Activated CD4-positive, alpha-beta memory T cell treated with anti-CD3 and anti-CD28 coated beads, Interleukin-2, amount 10 ng/mL, durations not matched to agents 7 days and 5 days (primary cell): Measurements from ENCODE around the gene CCDC8. TPM values are rescaled to one million over a fixed set of nuclear protein-coding genes. Genes with fewer than 3 reads are reported as not detected.

Experiments used
- CTCF ChIA-PET: fragments of 350-600 bp; sonication (Branson Sonifier 250); formaldehyde crosslinking; loops from one replicate; lab custom pipeline; 2021; ENCODE audit warnings: antibody characterized with exemption, inconsistent platforms; lab: Charles Lee
- POLR2A ChIA-PET: fragments of 350-600 bp; sonication (Branson Sonifier 250); formaldehyde crosslinking; loops from one replicate; lab custom pipeline; 2021; ENCODE audit warnings: antibody characterized with exemption; lab: Charles Lee
- DNase-seq: peaks from one replicate; pipeline ENCODE4 v3.0.0-alpha.2; 2020
- H3K27ac Mint-ChIP-seq: one replicate; pipeline ENCODE4 v1.8.0; 2021; ENCODE audit warnings: mild to moderate bottlenecking, mixed read lengths
- H3K27me3 Mint-ChIP-seq: one replicate; pipeline ENCODE4 v1.8.0; 2021; ENCODE audit warnings: mixed read lengths
- H3K36me3 Mint-ChIP-seq: one replicate; pipeline ENCODE4 v1.8.0; 2021; ENCODE audit warnings: low read depth, mixed read lengths
- H3K4me1 Mint-ChIP-seq: one replicate; pipeline ENCODE4 v1.8.0; 2021; ENCODE audit warnings: mixed read lengths
- H3K4me3 Mint-ChIP-seq: one replicate; pipeline ENCODE4 v1.8.0; 2021; ENCODE audit warnings: mild to moderate bottlenecking, mixed read lengths
- H3K9me3 Mint-ChIP-seq: one replicate; pipeline ENCODE4 v1.8.0; 2021; ENCODE audit warnings: mixed read lengths
- total RNA-seq, 2 experiments: library from RNA; stranded (reverse); gene quantifications; one replicate each; pipeline ENCODE4 v1.2.3, GENCODE V29; 2021

The CCDC8 gene
- total RNA-seq, 2 experiments from 2014 or later: not detected

DNA sequence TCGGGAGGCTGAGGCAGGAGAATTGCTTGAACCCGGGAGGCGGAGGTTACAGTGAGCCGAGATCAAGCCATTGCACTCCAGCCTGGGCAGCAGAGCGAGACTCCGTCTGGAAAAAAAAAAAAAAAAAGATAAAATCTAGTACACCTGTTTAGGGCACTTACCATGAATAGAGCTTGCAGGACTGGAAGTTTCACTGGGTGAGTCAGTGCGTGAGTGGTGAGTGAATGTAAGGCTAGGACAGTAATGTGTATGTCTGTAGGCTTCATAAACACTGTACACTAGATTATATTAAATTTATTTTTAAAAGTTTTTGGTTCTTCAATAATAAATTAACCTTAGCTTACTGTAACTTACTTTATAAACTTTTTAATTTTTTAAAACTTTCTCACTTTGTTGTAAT lies 43.5 kb downstream of the CCDC8 start:
- CTCF ChIA-PET: interaction anchor here (0.6 to 1.2 kb wide), 4 partner anchors 23 to 176 kb away, joined by 3 to 9 read pairs (median 4); partner anchors contain the start of gene PPP5C
- no peak for DNase-seq
- H3K36me3 Mint-ChIP-seq: peaks cover 20% of the 10 kb centered on the region
- no peaks in the 10 kb centered on the region for H3K27me3 Mint-ChIP-seq
- H3K27ac Mint-ChIP-seq: no peak overlapping the region
- no peak overlapping the region for H3K4me3 Mint-ChIP-seq
- no peaks in the 10 kb centered on the region for H3K9me3 Mint-ChIP-seq
- POLR2A ChIA-PET: no interaction called here
- H3K4me1 Mint-ChIP-seq: peaks cover 22% of the 10 kb centered on the region

GRCh38 chr19:46368116-46368515 lies 45.2 kb downstream of the CCDC8 start:
- no peak overlapping the region for H3K4me3 Mint-ChIP-seq
- H3K27ac Mint-ChIP-seq: no peak overlapping the region
- DNase-seq: no peak
- H3K4me1 Mint-ChIP-seq: peaks cover 30% of the 10 kb centered on the region
- POLR2A ChIA-PET: no interaction called here
- H3K9me3 Mint-ChIP-seq: no peaks in the 10 kb centered on the region
- H3K27me3 Mint-ChIP-seq: no peaks in the 10 kb centered on the region
- CTCF ChIA-PET: interaction anchor here (1.2 kb wide), 1 partner anchor 27 kb away, joined by 3 read pairs; no protein-coding TSS in a partner anchor
- H3K36me3 Mint-ChIP-seq: peaks cover 30% of the 10 kb centered on the region

DNA sequence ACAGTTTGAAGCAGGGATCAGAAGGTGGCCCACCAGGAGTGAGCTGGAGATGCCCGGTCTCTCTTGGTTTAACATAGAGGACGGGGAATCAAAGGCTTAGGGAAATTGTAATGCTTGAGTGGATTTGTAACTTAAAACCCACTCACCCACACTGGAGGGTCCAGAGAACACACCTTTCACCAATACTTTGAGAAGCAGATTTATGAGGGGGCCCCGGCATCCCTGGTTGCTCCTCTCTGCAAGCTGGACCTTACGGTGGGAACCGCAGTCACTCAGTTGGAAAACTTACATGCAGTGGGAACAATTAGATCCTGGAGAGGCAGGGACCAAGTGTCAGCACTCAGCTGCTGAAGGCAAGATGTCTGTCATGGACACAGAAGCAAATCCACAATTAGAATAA lies 45.9 kb downstream of the CCDC8 start:
- H3K27ac Mint-ChIP-seq: no peak overlapping the region
- CTCF ChIA-PET: no interaction called here
- no peaks in the 10 kb centered on the region for H3K27me3 Mint-ChIP-seq
- peaks cover 30% of the 10 kb centered on the region for H3K36me3 Mint-ChIP-seq
- no peak overlapping the region for H3K4me3 Mint-ChIP-seq
- POLR2A ChIA-PET: no interaction called here
- peaks cover 30% of the 10 kb centered on the region for H3K4me1 Mint-ChIP-seq
- no peaks in the 10 kb centered on the region for H3K9me3 Mint-ChIP-seq
- no peak for DNase-seq

DNA sequence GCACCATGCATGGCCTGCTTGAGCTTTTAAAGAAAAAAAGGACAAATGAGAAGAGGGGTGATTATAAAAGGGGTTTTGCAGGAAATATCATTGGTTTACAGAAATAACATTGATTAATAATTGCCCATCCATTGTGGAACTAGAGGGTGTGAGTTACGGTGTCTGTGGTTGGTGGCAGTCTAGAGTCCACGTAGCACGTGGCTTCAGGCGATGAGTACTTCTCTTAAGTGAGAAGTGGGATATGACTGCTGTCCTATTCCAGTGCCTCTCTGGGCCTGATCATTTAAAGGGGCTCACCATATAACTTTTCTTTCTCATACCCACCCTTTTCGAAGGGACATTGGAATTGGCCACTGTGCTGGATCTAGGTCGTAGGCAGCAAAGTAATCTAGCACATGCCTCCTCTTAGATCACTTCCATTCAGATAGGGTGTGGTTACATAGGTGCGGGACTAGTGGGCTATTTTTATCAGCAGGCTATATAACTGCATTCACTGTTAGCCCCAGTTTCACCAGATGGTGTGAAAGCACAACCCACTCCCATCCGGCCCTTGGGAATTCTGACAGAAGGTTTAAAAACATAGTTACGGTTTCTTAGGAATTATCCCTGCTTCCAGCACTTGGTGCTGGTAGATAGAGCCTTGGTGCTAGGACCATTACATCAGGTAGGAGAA lies 46.6 kb downstream of the CCDC8 start:
- H3K27me3 Mint-ChIP-seq: no peaks in the 10 kb centered on the region
- no peaks in the 10 kb centered on the region for H3K9me3 Mint-ChIP-seq
- ChIA-PET POLR2A (no interaction called here), CTCF (no interaction called here)
- H3K36me3 Mint-ChIP-seq: peaks cover 32% of the 10 kb centered on the region
- H3K4me1 Mint-ChIP-seq: peaks cover 29% of the 10 kb centered on the region
- H3K27ac Mint-ChIP-seq: no peak overlapping the region
- no peak overlapping the region for H3K4me3 Mint-ChIP-seq
- no peak for DNase-seq

GRCh38 chr19:46365561-46365960 lies 47.8 kb downstream of the CCDC8 start:
- H3K36me3 Mint-ChIP-seq: peaks cover 31% of the 10 kb centered on the region
- CTCF ChIA-PET: no interaction called here
- peaks cover 28% of the 10 kb centered on the region for H3K4me1 Mint-ChIP-seq
- no peaks in the 10 kb centered on the region for H3K27me3 Mint-ChIP-seq
- H3K27ac Mint-ChIP-seq: no peak overlapping the region
- POLR2A ChIA-PET: no interaction called here
- H3K4me3 Mint-ChIP-seq: no peak overlapping the region
- DNase-seq: no peak
- no peaks in the 10 kb centered on the region for H3K9me3 Mint-ChIP-seq

DNA sequence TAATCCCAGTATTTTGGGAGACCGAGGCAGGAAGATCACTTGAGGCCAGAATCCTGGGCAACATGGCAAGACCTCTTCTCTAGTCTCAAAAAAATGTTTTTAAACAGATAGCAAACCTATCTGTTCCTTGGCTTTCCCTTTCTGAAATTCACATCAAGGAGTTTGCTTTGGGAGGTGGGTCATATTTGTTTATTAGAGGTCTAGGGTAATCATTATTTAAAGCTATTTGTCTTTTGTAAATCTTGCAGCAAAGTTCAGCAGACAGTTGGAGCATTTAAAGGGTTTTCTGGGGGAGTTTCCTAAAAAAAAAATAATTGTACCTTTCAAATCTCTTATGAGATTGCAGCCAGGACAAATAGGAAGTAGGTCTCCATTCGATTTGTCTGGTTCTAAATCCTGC lies 49.0 kb downstream of the CCDC8 start:
- H3K9me3 Mint-ChIP-seq: no peaks in the 10 kb centered on the region
- H3K27me3 Mint-ChIP-seq: no peaks in the 10 kb centered on the region
- CTCF ChIA-PET: interaction anchor here (1.3 to 1.5 kb wide), 2 partner anchors 13 to 17 kb away, joined by 4 read pairs; partner anchors contain the start of gene PPP5C
- H3K4me3 Mint-ChIP-seq: no peak overlapping the region
- DNase-seq: no peak
- POLR2A ChIA-PET: no interaction called here
- H3K36me3 Mint-ChIP-seq: peaks cover 34% of the 10 kb centered on the region
- no peak overlapping the region for H3K27ac Mint-ChIP-seq
- H3K4me1 Mint-ChIP-seq: peaks cover 32% of the 10 kb centered on the region

GRCh38 chr19:46361915-46362314 lies 51.4 kb downstream of the CCDC8 start:
- CTCF ChIA-PET: interaction anchor here (0.8 kb wide), 1 partner anchor 14 kb away, joined by 6 read pairs; no protein-coding TSS in a partner anchor
- H3K27ac Mint-ChIP-seq: peak overlapping the region; percentile 75
- POLR2A ChIA-PET: interaction anchor here (0.6 to 1.2 kb wide), 2 partner anchors 11 to 23 kb away, joined by 3 to 4 read pairs; no protein-coding TSS in a partner anchor
- peak overlapping the region; percentile 60 for H3K4me3 Mint-ChIP-seq
- H3K4me1 Mint-ChIP-seq: peaks cover 38% of the 10 kb centered on the region
- peaks cover 45% of the 10 kb centered on the region for H3K36me3 Mint-ChIP-seq
- H3K9me3 Mint-ChIP-seq: no peaks in the 10 kb centered on the region
- H3K27me3 Mint-ChIP-seq: no peaks in the 10 kb centered on the region
- DNase-seq: no peak

Other genes starting within 250 kb of the CCDC8 start
- not detected for gene IGFL1, start 183.8 kb downstream of the CCDC8 start, total RNA-seq
- gene HIF3A, start 116.5 kb downstream of the CCDC8 start, total RNA-seq: not detected
- gene PPP5C, start 66.5 kb downstream of the CCDC8 start, total RNA-seq: 10 to 100 TPM; 84.6 to 85.1 TPM
- gene PNMA8C, start 15.4 kb upstream of the CCDC8 start, total RNA-seq: not detected
- not detected for gene PNMA8A, start 58.0 kb upstream of the CCDC8 start, total RNA-seq
- under 1 TPM; 0.05 TPM for gene PNMA8B, start 82.3 kb upstream of the CCDC8 start, total RNA-seq
- gene CALM3, start 187.8 kb upstream of the CCDC8 start, total RNA-seq: 100 to 1,000 TPM; 446 to 465 TPM
- gene PTGIR, start 211.5 kb upstream of the CCDC8 start, total RNA-seq: 1 to 10 TPM; 5.3 to 5.6 TPM
- 1 to 10 TPM; 3.1 to 3.4 TPM for gene GNG8, start 222.6 kb upstream of the CCDC8 start, total RNA-seq
- under 1 TPM; 0.15 to 0.20 TPM for gene DACT3, start 247.6 kb upstream of the CCDC8 start, total RNA-seq